Measurements from ENCODE around the gene LTF.

DNA sequence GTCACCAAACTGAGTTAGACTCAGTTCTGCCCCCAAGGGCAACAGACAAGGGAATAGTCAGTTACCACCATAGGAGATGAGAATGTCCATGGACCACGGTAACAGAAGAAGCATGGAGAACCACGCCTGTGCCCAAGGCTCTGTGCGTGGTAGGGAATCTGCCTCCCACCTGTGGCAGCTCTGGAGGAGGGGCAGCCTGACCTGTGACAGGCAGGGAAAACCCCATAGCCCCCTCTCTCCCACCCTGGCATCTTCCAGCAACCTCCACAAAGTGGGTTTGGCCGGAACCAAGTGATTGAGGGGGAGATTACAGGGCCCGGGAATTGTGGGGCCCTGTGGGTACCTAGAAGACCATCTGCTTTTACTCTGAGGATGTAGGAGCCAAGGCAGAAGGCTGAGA lies 14.3 kb upstream of the LTF start:
- no peak for TF ChIP-seq EZH2 (IDR thresholded peaks at IDR 0.05; ENCODE audit: borderline replicate concordance, insufficient read depth, low read depth, low read length, poor library complexity, severe bottlenecking)
- TF ChIP-seq, protein P1, sequence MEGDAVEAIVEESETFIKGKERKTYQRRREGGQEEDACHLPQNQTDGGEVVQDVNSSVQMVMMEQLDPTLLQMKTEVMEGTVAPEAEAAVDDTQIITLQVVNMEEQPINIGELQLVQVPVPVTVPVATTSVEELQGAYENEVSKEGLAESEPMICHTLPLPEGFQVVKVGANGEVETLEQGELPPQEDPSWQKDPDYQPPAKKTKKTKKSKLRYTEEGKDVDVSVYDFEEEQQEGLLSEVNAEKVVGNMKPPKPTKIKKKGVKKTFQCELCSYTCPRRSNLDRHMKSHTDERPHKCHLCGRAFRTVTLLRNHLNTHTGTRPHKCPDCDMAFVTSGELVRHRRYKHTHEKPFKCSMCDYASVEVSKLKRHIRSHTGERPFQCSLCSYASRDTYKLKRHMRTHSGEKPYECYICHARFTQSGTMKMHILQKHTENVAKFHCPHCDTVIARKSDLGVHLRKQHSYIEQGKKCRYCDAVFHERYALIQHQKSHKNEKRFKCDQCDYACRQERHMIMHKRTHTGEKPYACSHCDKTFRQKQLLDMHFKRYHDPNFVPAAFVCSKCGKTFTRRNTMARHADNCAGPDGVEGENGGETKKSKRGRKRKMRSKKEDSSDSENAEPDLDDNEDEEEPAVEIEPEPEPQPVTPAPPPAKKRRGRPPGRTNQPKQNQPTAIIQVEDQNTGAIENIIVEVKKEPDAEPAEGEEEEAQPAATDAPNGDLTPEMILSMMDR (IDR thresholded peaks at IDR 0.05) = no peak
